Naive thymus-derived CD4-positive, alpha-beta T cell (primary cell): Measurements from ENCODE around the gene ZNF675. TPM values are rescaled to one million over a fixed set of nuclear protein-coding genes. Genes with fewer than 3 reads are reported as not detected.
"Not testable (repeated sequence)": the region's sequence is repeated elsewhere in the genome, so short reads cannot be mapped to it uniquely, and the experiment has no call there.

Experiments used
- ATAC-seq: fragments of 150-1000 bp; cut with Tn5 transposase; 2 replicates; pipeline ENCODE4 v1.10.0; 2021; ENCODE audit warnings: mild to moderate bottlenecking, moderate library complexity
- CTCF ChIA-PET: fragments of 350-600 bp; sonication (Branson Sonifier 250); formaldehyde crosslinking; loops from one replicate; lab custom pipeline; 2021; ENCODE audit warnings: antibody characterized with exemption; lab: Charles Lee
- POLR2A ChIA-PET: fragments of 350-600 bp; sonication (Branson Sonifier 250); formaldehyde crosslinking; loops from one replicate; lab custom pipeline; 2021; ENCODE audit warnings: antibody characterized with exemption, inconsistent platforms; lab: Charles Lee
- DNase-seq, 9 donors: peaks; one replicate each; pipeline versions ENCODE4 v3.0.0 to v3.0.0-alpha.2; 2020 to 2022; ENCODE audit warnings: mixed read lengths in 1 of 9
- H3K27ac ChIP-seq: one replicate; pipeline ENCODE4 v1.7.0; 2013; ENCODE audit warnings: mild to moderate bottlenecking, low read depth, low read length, moderate library complexity
- H3K27me3 ChIP-seq, 2 donors: one replicate each; pipeline ENCODE4 v1.7.0; 2013; ENCODE audit warnings: low read length in 2 of 2, mild to moderate bottlenecking in 2 of 2, moderate library complexity in 2 of 2; ENCODE audit not compliant: control insufficient read depth in 2 of 2, insufficient read depth in 2 of 2
- H3K36me3 ChIP-seq, 3 experiments: 1 replicate in 2 of 3; 2 replicates in 1 of 3; pipeline ENCODE4 v1.7.0; 2013; ENCODE audit warnings: low read length in 3 of 3, mild to moderate bottlenecking in 3 of 3, moderate library complexity in 1 of 3; ENCODE audit not compliant: insufficient read depth in 3 of 3, control insufficient read depth in 2 of 3
- H3K4me1 ChIP-seq, 2 donors: one replicate each; pipeline ENCODE4 v1.7.0; 2013; ENCODE audit warnings: low read length in 2 of 2, mild to moderate bottlenecking in 2 of 2, moderate library complexity in 1 of 2; ENCODE audit not compliant: control insufficient read depth in 2 of 2, insufficient read depth in 2 of 2
- H3K4me3 ChIP-seq: 2 replicates; pipeline ENCODE4 v1.7.0; 2013; ENCODE audit warnings: mild to moderate bottlenecking, low read length
- H3K9me3 ChIP-seq, 3 experiments: 1 replicate in 2 of 3; 2 replicates in 1 of 3; pipeline ENCODE4 v1.7.0; 2013; ENCODE audit warnings: low read length in 3 of 3; ENCODE audit not compliant: control insufficient read depth in 2 of 3
- H3K27ac Mint-ChIP-seq, 9 donors: one replicate each; pipeline ENCODE4 v1.8.0; 2020 to 2022; ENCODE audit warnings: mixed read lengths in 9 of 9, mild to moderate bottlenecking in 8 of 9, moderate library complexity in 5 of 9, inconsistent platforms in 2 of 9
- H3K27me3 Mint-ChIP-seq, 5 donors: one replicate each; pipeline ENCODE4 v1.8.0; 2021 to 2022; ENCODE audit warnings: mixed read lengths in 5 of 5, mild to moderate bottlenecking in 1 of 5
- H3K36me3 Mint-ChIP-seq, 5 donors: one replicate each; pipeline ENCODE4 v1.8.0; 2020 to 2022; ENCODE audit warnings: mixed read lengths in 5 of 5, mild to moderate bottlenecking in 3 of 5, inconsistent platforms in 1 of 5
- H3K4me1 Mint-ChIP-seq, 7 donors: one replicate each; pipeline ENCODE4 v1.8.0; 2020 to 2022; ENCODE audit warnings: mixed read lengths in 7 of 7, mild to moderate bottlenecking in 3 of 7, inconsistent platforms in 1 of 7
- H3K4me3 Mint-ChIP-seq, 10 donors: one replicate each; pipeline ENCODE4 v1.8.0; 2020 to 2022; ENCODE audit warnings: mild to moderate bottlenecking in 10 of 10, mixed read lengths in 10 of 10, moderate library complexity in 6 of 10, inconsistent platforms in 2 of 10
- H3K9me3 Mint-ChIP-seq, 11 donors: one replicate each; pipeline ENCODE4 v1.8.0; 2020 to 2022; ENCODE audit warnings: mixed read lengths in 11 of 11, mild to moderate bottlenecking in 4 of 11, inconsistent platforms in 1 of 11, moderate library complexity in 1 of 11
- intact Hi-C, 2 donors: fragments of 100-400 bp; cut with micrococcal nuclease; formaldehyde crosslinking; loops; one replicate each; pipeline ENCODE4 v1.15.1; 2023
- polyA plus RNA-seq, 2 donors: library from polyadenylated mRNA; unstranded; fragments of 300-500 nt; fragmentation: Illumina TruSeq; gene quantifications; one replicate each; pipeline ENCODE4 v1.2.3, GENCODE V29; 2021
- total RNA-seq, 6 experiments: library from RNA in 5 of 6; stranded (reverse) in 5 of 6; gene quantifications; 1 replicate in 5 of 6; 2 replicates in 1 of 6; pipeline ENCODE4 v1.2.3 and lab custom pipeline; 2021 to 2026

Gene ZNF675
- total RNA-seq (10 to 100 TPM; 17.5 to 39.6 (median 24.0) TPM), polyA plus RNA-seq (10 to 100 TPM; 21.4 to 29.4 TPM), total RNA-seq (lab: John Stamatoyannopoulos, UW) (33.1 reads per million, percentile 62 among the genes with 10 or more reads in this experiment)

DNA sequence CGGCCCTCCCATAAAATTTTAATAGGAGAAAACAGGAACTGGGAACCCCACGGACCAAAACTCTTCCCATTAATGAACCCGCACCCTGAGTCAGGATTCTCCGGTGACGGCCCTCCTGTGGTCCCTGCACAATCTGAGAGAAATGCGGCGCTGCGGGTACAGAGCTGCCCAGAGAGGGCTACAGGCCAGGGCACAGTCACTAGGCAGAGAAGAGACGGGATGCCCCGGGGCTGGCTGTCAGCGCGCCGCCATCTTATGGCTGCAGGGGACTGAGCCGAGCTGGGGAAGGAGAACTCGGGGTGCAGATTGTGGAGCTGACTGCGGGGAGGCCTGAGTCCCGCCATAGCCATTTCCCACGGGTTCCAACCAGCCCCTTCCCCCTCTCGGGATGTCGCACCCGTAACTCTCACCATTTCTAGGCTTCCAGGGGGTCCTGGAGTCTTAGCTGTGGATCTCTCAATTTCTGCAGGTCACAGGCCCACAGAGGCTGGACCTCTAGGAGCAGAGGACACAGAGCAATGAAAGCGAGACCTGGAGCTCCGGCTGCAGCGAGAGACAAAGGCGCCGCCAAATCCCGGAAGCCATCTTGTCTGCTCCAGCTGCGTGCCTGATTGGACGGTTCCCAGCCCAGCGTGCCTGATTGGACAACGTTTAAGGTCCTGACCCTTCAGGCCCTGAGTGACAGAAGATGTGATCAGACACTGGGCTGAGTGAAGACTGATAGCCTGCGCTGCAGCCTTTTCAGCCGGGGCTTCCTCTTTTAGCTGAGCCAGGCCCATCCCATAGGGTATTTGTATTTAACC, at the start of gene ZNF675:
TSS of gene ZNF675 (minus strand) at position 592 of the 803 bp plus-strand sequence. CDS start at position 413, 179 bp downstream.
- Mint-ChIP-seq H3K4me3 (peak within 1 kb of the TSS; percentile 96 to 99 (median 98)), H3K36me3 (peaks cover 0 to 40% (median 23%) of the 10 kb centered on the region in 5 donors), H3K4me1 (peaks cover 14 to 59% (median 50%) of the 10 kb centered on the region in 7 donors), H3K27me3 (no peaks in the 10 kb centered on the region), H3K27ac (peak within 1 kb of the TSS; percentile 96 to 99 (median 98)), H3K9me3 (peaks cover 0 to 14% (median 0%) of the 10 kb centered on the region in 11 donors)
- Histone ChIP-seq H3K27ac (peak within 1 kb of the TSS; percentile 95), H3K27me3 (no peaks in the 10 kb centered on the region), H3K36me3 (peaks cover 0 to 5% (median 0%) of the 10 kb centered on the region in 3 experiments), H3K9me3 (no peaks in the 10 kb centered on the region), H3K4me3 (peak within 1 kb of the TSS; percentile 94), H3K4me1 (peaks cover 9 to 30% of the 10 kb centered on the region in 2 donors)
- ATAC-seq (peak; percentile 95), DNase-seq (peak; percentile 68 to 90 (median 87))
- ChIA-PET POLR2A (interaction anchor here (0.7 to 4.1 kb wide), 11 partner anchors 72 to 413 kb away, joined by 3 to 30 read pairs (median 7); partner anchors contain the start of genes ZNF254, ZNF681, ZNF726 and ZNF91), CTCF (interaction anchor here (0.9 to 1.0 kb wide), 2 partner anchors 11 to 131 kb away, joined by 4 read pairs; no protein-coding TSS in a partner anchor)
- intact Hi-C loops: loop anchor here (1.0 to 10.0 kb wide), 14 partner anchors 71 to 1852 kb away; partner anchors contain the start of genes ZNF681 (in 2 of the 2), ZNF724 (in 2 of the 2), ZNF726 (in 2 of the 2) and ZNF91 (in 2 of the 2)

DNA sequence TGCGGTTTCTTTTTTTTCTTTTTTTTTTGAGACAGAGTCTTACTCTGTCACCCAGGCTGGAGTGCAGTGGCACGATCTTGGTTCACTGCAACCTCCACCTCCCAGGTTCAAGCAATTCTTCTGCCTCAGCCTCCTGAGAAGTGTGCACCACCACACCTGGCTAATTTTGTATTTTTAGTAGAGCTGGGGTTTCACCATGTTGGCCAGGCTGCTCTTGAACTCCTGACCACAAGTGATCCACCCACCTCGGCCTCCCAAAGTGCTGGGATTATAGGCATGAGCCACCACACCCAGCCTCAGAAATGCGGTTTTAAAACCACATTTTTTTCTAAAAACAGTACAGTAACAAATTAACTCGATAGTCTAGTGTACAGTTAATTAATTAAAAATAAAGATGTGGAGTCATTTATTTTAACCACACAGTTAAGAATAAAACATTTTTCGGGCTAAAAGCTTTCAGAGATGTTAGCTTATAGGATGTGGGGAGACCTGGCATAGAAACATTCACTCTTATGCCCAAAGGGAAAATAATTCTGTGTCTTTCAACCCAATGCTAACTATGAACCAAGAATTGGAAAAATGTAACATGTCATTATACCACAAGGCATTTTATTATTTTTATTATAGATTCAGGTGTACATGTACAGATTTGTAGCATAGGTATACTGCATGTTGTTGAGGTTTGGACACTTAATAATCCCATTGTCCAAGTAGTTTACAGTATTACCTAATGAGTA, 43.9 kb upstream of the ZNF675 start:
- peaks cover 0 to 58% (median 20%) of the 10 kb centered on the region in 11 donors for H3K9me3 Mint-ChIP-seq
- H3K4me1 Mint-ChIP-seq, H3K36me3 ChIP-seq, intact Hi-C loops, CTCF ChIA-PET, H3K27me3 Mint-ChIP-seq, POLR2A ChIA-PET, DNase-seq, ATAC-seq, H3K4me3 Mint-ChIP-seq, H3K36me3 Mint-ChIP-seq, H3K27me3 ChIP-seq, H3K4me3 ChIP-seq, H3K4me1 ChIP-seq, H3K27ac ChIP-seq, H3K27ac Mint-ChIP-seq: not testable (repeated sequence)
- peaks cover 0 to 14% (median 0%) of the 10 kb centered on the region in 3 experiments for H3K9me3 ChIP-seq

DNA sequence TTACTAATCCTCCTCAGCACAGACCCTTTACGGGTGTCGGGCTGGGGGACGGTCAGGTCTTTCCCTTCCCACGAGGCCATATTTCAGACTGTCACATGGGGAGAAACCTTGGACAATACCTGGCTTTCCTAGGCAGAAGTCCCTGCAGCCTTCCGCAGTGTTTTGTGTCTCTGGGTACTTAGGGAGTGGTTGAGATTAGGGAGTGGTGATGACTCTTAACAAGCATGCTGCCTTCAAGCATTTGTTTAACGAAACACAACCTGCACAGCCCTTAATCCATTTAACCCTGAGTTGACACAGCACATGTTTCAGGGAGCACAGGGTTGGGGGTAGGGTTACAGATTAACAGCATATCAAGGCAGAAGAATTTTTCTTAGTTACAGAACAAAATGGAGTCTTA, 37.1 kb upstream of the ZNF675 start:
- CTCF ChIA-PET, DNase-seq, intact Hi-C loops, POLR2A ChIA-PET, H3K4me1 ChIP-seq, H3K27ac ChIP-seq, H3K36me3 Mint-ChIP-seq, H3K9me3 ChIP-seq, H3K27me3 ChIP-seq, ATAC-seq, H3K36me3 ChIP-seq, H3K27ac Mint-ChIP-seq, H3K4me3 ChIP-seq, H3K4me1 Mint-ChIP-seq: not testable (repeated sequence)
- H3K27me3 Mint-ChIP-seq: peaks cover 0 to 22% (median 16%) of the 10 kb centered on the region in 5 donors
- H3K4me3 Mint-ChIP-seq: peak overlapping the region in 4 of 10 donors; percentile 2 to 25 (median 10)
- H3K9me3 Mint-ChIP-seq: peaks cover 0 to 24% (median 9%) of the 10 kb centered on the region in 11 donors

DNA sequence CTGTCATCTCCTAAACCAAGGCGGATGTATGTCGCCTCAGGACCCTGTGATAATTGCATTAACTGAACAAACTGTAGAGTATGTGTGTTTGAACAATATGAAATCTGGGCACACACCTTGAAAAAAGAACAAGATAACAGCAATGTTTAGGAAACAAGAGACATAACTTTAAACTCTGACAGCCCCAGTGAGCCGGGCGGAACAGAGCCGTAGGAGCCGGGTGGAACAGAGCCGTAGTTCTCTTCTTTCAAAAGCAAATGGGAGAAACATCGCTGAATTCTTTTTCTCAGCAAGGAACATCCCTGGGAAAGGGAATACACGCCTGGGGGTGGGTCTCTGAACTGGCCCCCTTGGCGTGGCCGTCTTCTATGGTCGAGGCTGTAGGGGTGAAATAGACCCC, 31.8 kb upstream of the ZNF675 start:
- peaks cover 0 to 21% (median 18%) of the 10 kb centered on the region in 5 donors for H3K27me3 Mint-ChIP-seq
- intact Hi-C loops: no loop called here
- peaks cover 0 to 4% (median 0%) of the 10 kb centered on the region in 5 donors for H3K36me3 Mint-ChIP-seq
- DNase-seq (no peak), ATAC-seq (no peak)
- Histone ChIP-seq H3K4me1 (no peaks in the 10 kb centered on the region), H3K4me3 (no peak overlapping the region), H3K9me3 (no peaks in the 10 kb centered on the region), H3K27me3 (no peaks in the 10 kb centered on the region), H3K36me3 (no peaks in the 10 kb centered on the region), H3K27ac (no peak overlapping the region)
- CTCF ChIA-PET: no interaction called here
- peaks cover 0 to 16% (median 3%) of the 10 kb centered on the region in 11 donors for H3K9me3 Mint-ChIP-seq
- H3K4me1 Mint-ChIP-seq: peaks cover 0 to 14% (median 10%) of the 10 kb centered on the region in 7 donors
- H3K27ac Mint-ChIP-seq: no peak overlapping the region
- H3K4me3 Mint-ChIP-seq: peak overlapping the region in 5 of 10 donors; percentile 3 to 79 (median 59)
- POLR2A ChIA-PET: no interaction called here

DNA sequence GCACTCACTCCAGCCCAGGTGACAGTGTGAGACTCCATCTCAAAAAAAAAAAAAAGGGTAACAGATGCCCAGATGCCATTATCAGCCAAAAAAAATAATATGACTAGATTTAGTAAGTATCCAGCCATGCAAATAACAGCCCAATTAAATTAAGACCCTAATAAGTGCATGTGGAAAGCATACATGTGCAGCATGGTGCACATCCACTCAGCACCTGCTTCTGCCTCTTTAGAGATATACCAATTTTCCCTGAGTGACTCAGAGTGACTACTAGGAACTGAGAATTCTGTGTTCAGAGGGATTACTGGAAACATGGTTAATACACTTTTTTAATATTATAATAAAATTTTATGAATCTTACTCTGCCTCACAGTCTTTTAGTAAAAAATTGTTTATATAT, 29.8 kb upstream of the ZNF675 start:
- H3K36me3 Mint-ChIP-seq: peaks cover 0 to 4% (median 0%) of the 10 kb centered on the region in 5 donors
- intact Hi-C loops: no loop called here
- Histone ChIP-seq H3K27ac (no peak overlapping the region), H3K9me3 (no peaks in the 10 kb centered on the region), H3K36me3 (no peaks in the 10 kb centered on the region), H3K27me3 (no peaks in the 10 kb centered on the region), H3K4me3 (no peak overlapping the region), H3K4me1 (no peaks in the 10 kb centered on the region)
- ATAC-seq: no peak
- ChIA-PET POLR2A (no interaction called here), CTCF (no interaction called here)
- no peak overlapping the region for H3K27ac Mint-ChIP-seq
- H3K27me3 Mint-ChIP-seq: peaks cover 0 to 15% (median 13%) of the 10 kb centered on the region in 5 donors
- H3K4me3 Mint-ChIP-seq: no peak overlapping the region
- H3K9me3 Mint-ChIP-seq: peaks cover 0 to 16% (median 2%) of the 10 kb centered on the region in 11 donors
- peaks cover 0 to 14% (median 10%) of the 10 kb centered on the region in 7 donors for H3K4me1 Mint-ChIP-seq
- no peak for DNase-seq

DNA sequence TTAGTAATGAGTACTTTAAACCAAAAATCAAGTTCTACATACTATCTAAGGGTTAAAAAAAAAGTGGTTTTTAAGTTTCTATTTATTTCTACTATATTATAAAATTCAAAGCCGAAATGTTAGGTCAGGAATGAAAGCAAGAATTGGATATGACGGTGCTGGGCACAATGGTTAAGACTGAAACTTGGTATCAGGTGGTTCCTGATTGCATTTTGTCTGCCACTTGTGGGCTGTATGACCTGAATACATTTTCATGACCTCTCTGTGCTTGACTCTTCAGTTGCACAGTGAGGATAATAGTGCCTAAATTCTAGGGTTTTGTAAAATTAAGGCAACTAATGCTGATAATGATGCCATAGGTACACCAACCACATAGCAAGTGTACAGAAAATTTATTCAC, 22.3 kb upstream of the ZNF675 start:
- intact Hi-C loops: no loop called here
- ChIA-PET POLR2A (no interaction called here), CTCF (no interaction called here)
- Mint-ChIP-seq H3K9me3 (peaks cover 0 to 29% (median 8%) of the 10 kb centered on the region in 11 donors), H3K27ac (no peak overlapping the region), H3K4me1 (no peaks in the 10 kb centered on the region), H3K36me3 (peaks cover 0 to 9% (median 0%) of the 10 kb centered on the region in 5 donors), H3K4me3 (no peak overlapping the region), H3K27me3 (no peaks in the 10 kb centered on the region)
- Histone ChIP-seq H3K36me3 (no peaks in the 10 kb centered on the region), H3K27ac (no peak overlapping the region), H3K9me3 (no peaks in the 10 kb centered on the region), H3K4me1 (no peaks in the 10 kb centered on the region), H3K4me3 (no peak overlapping the region), H3K27me3 (no peaks in the 10 kb centered on the region)
- ATAC-seq (no peak), DNase-seq (no peak)
